Calu3 (cell line): Measurements from ENCODE around the gene ADTRP. TPM values are rescaled to one million over a fixed set of nuclear protein-coding genes. Genes with fewer than 3 reads are reported as not detected.

Experiments
- BruUV-seq: library from RNA; stranded (reverse); fragments of 400-500 nt; replicated peaks from 2 replicates; lab custom pipeline; 2021; lab: Mats Ljungman, UMichigan
- CTCF ChIA-PET: fragments of 300-600 bp; sonication (Branson Sonifier 250); formaldehyde crosslinking; loops from one replicate; lab custom pipeline; 2022; ENCODE audit warnings: antibody characterized with exemption; lab: Charles Lee
- DNase-seq: peaks from one replicate; pipeline ENCODE4 v3.0.0; 2022
- H3K27ac Mint-ChIP-seq: one replicate; pipeline ENCODE4 v1.8.0; 2022; ENCODE audit warnings: mixed read lengths; ENCODE audit not compliant: unreplicated experiment
- H3K27me3 Mint-ChIP-seq: one replicate; pipeline ENCODE4 v1.8.0; 2022; ENCODE audit warnings: mixed read lengths; ENCODE audit not compliant: unreplicated experiment
- H3K36me3 Mint-ChIP-seq: one replicate; pipeline ENCODE4 v1.8.0; 2022; ENCODE audit warnings: mild to moderate bottlenecking, moderate library complexity, mixed read lengths; ENCODE audit not compliant: insufficient read depth, unreplicated experiment
- H3K4me1 Mint-ChIP-seq: one replicate; pipeline ENCODE4 v1.8.0; 2022; ENCODE audit warnings: mild to moderate bottlenecking, low read depth, mixed read lengths; ENCODE audit not compliant: unreplicated experiment
- H3K4me3 Mint-ChIP-seq: one replicate; pipeline ENCODE4 v1.8.0; 2022; ENCODE audit warnings: mild to moderate bottlenecking, low read depth, moderate library complexity, mixed read lengths; ENCODE audit not compliant: unreplicated experiment
- H3K9me3 Mint-ChIP-seq: one replicate; pipeline ENCODE4 v1.8.0; 2022; ENCODE audit warnings: low read depth, mixed read lengths; ENCODE audit not compliant: unreplicated experiment
- intact Hi-C: fragments of 100-400 bp; cut with micrococcal nuclease; formaldehyde crosslinking; loops from one replicate; pipeline ENCODE4 v1.10.0; 2022; ENCODE audit not compliant: unreplicated experiment
- total RNA-seq: library from RNA; stranded (reverse); gene quantifications from 2 replicates; pipeline ENCODE4 v1.2.3, GENCODE V29; 2022
- TF ChIP-seq, protein P1 (sequence below): fragments of 200-600 bp; IDR thresholded peaks from one replicate; pipeline ENCODE4 v1.8.0; 2022; ENCODE audit warnings: antibody characterized with exemption; ENCODE audit not compliant: unreplicated experiment

The ADTRP gene
- total RNA-seq, 1 experiment from 2014 or later, result 0.54 TPM

DNA sequence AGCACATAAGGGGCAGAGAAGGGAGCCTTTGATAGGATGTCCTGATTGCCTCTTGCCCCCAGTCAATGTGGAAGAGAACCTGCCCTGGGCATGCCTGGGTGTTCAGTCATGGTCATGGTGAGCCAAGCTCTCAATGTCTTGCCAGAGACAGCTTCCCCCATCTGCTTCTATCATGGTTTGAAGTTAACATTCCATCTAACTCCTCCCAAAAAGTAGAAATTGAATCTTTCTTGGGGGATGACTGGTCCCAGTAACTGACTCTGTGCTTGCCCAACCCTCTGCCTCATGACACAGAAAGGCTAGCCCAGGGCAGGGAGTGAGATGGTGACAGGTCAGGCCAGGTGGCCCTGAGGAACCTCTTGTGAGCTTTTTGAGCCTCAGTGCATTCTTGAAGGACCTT is 60.1 kb downstream of the ADTRP start:
- CTCF ChIA-PET, result no interaction called here
- Mint-ChIP-seq H3K27ac (no peak overlapping the region), H3K36me3 (no peaks in the 10 kb centered on the region), H3K9me3 (no peaks in the 10 kb centered on the region), H3K4me1 (no peaks in the 10 kb centered on the region), H3K27me3 (no peaks in the 10 kb centered on the region), H3K4me3 (no peak overlapping the region)
- BruUV-seq, result no TSS peak
- no peak for DNase-seq
- intact Hi-C loops, result no loop called here
- TF ChIP-seq, protein P1, sequence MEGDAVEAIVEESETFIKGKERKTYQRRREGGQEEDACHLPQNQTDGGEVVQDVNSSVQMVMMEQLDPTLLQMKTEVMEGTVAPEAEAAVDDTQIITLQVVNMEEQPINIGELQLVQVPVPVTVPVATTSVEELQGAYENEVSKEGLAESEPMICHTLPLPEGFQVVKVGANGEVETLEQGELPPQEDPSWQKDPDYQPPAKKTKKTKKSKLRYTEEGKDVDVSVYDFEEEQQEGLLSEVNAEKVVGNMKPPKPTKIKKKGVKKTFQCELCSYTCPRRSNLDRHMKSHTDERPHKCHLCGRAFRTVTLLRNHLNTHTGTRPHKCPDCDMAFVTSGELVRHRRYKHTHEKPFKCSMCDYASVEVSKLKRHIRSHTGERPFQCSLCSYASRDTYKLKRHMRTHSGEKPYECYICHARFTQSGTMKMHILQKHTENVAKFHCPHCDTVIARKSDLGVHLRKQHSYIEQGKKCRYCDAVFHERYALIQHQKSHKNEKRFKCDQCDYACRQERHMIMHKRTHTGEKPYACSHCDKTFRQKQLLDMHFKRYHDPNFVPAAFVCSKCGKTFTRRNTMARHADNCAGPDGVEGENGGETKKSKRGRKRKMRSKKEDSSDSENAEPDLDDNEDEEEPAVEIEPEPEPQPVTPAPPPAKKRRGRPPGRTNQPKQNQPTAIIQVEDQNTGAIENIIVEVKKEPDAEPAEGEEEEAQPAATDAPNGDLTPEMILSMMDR, result no peak

DNA sequence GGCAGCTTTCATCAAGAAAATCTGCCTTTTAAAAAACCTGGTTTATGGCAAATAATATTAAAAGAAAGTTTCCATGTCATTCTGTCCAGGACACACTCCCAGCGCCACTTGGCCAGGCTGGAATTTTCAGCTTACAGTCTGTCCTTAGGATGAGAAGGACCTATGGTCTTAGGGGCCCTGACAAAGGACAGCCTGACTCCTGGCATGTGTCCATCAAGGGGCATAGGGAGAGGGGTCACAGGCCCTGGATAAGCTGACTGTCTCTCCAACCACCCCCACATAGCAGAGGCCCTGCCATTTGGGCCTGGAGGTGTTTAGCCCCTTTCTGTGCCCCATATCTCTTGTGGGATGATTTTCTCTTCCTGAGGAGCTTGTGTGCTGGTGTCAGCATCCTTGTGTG is 60.6 kb downstream of the ADTRP start:
- TF ChIP-seq, protein P1, result no peak
- CTCF ChIA-PET, result no interaction called here
- Mint-ChIP-seq H3K4me1 (no peaks in the 10 kb centered on the region), H3K27me3 (no peaks in the 10 kb centered on the region), H3K27ac (no peak overlapping the region), H3K4me3 (no peak overlapping the region), H3K36me3 (no peaks in the 10 kb centered on the region), H3K9me3 (no peaks in the 10 kb centered on the region)
- no TSS peak for BruUV-seq
- intact Hi-C loops, result no loop called here
- no peak for DNase-seq

DNA sequence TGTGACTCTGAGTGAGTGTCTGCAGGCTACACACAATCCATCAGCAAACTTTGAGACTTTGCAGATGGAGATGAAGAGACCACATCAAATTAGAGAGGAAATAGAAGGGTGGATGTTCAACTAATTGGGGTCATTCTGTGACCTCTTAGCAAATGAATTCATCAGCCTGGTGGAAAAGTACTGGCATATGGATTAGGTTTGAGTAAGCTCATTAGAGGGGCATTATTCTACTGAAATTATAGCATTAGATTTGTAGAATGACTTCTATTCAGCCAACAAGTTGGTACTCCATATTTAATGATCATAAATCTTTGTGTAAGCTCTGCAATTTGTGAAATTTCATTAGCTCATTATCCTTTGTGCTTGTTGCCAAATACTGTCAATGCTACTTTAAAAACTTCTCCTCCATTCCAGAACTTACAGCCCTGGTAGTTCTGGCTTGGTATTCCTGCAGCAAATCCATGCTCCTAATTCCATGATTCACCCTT is 63.8 kb downstream of the ADTRP start:
- no peak overlapping the region for H3K4me3 Mint-ChIP-seq
- H3K9me3 Mint-ChIP-seq, result no peaks in the 10 kb centered on the region
- H3K27ac Mint-ChIP-seq, result no peak overlapping the region
- CTCF ChIA-PET, result no interaction called here
- TF ChIP-seq, protein P1, result no peak
- no peaks in the 10 kb centered on the region for H3K4me1 Mint-ChIP-seq
- H3K36me3 Mint-ChIP-seq, result no peaks in the 10 kb centered on the region
- DNase-seq, result no peak
- intact Hi-C loops, result no loop called here
- no TSS peak for BruUV-seq
- H3K27me3 Mint-ChIP-seq, result no peaks in the 10 kb centered on the region

DNA sequence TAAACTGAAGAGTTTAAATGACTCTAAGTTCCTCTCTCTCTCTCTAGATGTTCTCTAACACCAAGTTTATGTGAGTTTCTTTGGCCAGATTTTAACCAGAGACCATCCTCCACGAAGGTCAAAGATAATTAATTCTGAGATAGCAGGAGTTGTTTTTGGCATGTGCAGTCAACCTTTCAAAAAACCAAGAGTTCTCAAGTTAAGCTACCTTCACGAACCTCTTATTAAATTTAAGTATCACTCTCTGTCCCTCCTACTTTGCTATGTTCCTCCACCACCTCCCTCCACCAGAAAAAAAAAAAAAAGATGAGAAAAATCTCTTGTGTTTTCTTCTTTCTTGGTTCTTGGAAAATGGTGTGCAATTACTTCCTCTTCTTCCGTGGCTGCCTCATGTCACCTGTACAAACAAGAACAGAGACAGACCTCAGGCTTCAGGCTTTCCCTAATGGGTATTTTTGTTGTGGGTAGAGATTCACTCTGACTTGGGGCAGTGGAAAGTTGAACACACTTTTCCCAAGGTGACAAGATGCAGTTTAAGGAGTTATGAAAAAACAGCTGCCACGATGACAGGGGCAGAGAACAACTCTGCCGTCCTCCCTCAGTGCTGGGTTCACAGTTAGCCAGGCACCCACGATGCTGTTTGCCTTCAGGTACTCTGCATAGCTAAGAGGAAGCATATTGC is 64.3 kb downstream of the ADTRP start:
- DNase-seq, result no peak
- no peaks in the 10 kb centered on the region for H3K36me3 Mint-ChIP-seq
- H3K4me1 Mint-ChIP-seq, result no peaks in the 10 kb centered on the region
- TF ChIP-seq, protein P1, result no peak
- CTCF ChIA-PET, result no interaction called here
- intact Hi-C loops, result no loop called here
- BruUV-seq, result no TSS peak
- no peak overlapping the region for H3K4me3 Mint-ChIP-seq
- no peak overlapping the region for H3K27ac Mint-ChIP-seq
- H3K9me3 Mint-ChIP-seq, result no peaks in the 10 kb centered on the region
- no peaks in the 10 kb centered on the region for H3K27me3 Mint-ChIP-seq
